NT2/D1 (cell line): ENCODE measurements around the gene GPR21.

Experiments used
- SUZ12 ChIP-seq: IDR thresholded peaks from 2 replicates; pipeline ENCODE4 v1.6.1; 2011; ENCODE audit not compliant: insufficient read length, insufficient read depth; ENCODE audit errors: extremely low read depth
- YY1 ChIP-seq: IDR thresholded peaks from 2 replicates; pipeline ENCODE4 v1.6.1; 2011; ENCODE audit not compliant: insufficient read length, insufficient read depth
- ZNF274 ChIP-seq: IDR thresholded peaks from 2 replicates; pipeline ENCODE4 v1.6.1; 2011; ENCODE audit warnings: mild to moderate bottlenecking, low read depth, low read length

DNA sequence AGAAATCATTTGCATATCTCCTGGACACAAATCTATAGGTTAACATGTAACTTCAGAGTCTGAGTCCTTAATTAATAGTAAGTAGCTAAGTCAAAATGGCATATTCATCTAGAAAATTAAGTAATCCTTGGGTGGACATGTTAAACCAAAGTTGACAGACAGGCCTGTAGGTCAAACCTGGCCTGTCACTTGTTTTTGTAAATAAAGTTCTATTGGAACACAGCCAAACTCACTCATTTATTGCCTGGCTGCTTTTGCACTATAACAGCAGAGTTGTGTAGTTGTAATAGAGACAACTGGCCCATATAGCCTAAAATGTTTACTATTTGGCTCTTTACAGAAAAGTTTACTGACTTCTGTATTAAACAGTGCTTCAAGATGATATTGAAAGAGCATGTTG, 24.6 kb upstream of the GPR21 start:
- no peak for TF ChIP-seq YY1
- no peak for TF ChIP-seq ZNF274
- no peak for TF ChIP-seq SUZ12
